DND-41 (cell line): ENCODE results near the gene LHFPL2.

Experiments used
- ATAC-seq: fragments of 200-7000 bp; cut with Tn5 transposase; 3 replicates; pipeline ENCODE4 v1.9.1; 2021; ENCODE audit warnings: low read depth; ENCODE audit not compliant: insufficient read depth
- DNase-seq: peaks from one replicate; pipeline ENCODE4 v3.0.0-alpha.2; 2020
- H2AFZ ChIP-seq: 2 replicates; pipeline ENCODE4 v1.6.0; 2012; ENCODE audit warnings: low read depth, low read length
- H3K27ac ChIP-seq: 2 replicates; pipeline ENCODE4 v1.5.1; 2012; ENCODE audit warnings: low read length, inconsistent platforms
- H3K27me3 ChIP-seq: fragments of 200-600 bp; sonication (generic); 2 replicates; pipeline ENCODE4 v1.6.0; 2012; ENCODE audit warnings: low read length, mild to moderate bottlenecking, inconsistent platforms; ENCODE audit not compliant: insufficient read depth, poor library complexity
- H3K36me3 ChIP-seq: 2 replicates; pipeline ENCODE4 v1.5.1; 2012; ENCODE audit warnings: low read length, inconsistent platforms; ENCODE audit not compliant: insufficient read depth
- H3K4me1 ChIP-seq: 2 replicates; pipeline ENCODE4 v1.5.1; 2012; ENCODE audit warnings: mild to moderate bottlenecking, low read length; ENCODE audit not compliant: insufficient read depth
- H3K4me2 ChIP-seq: 2 replicates; pipeline ENCODE4 v1.6.0; 2012; ENCODE audit warnings: mild to moderate bottlenecking, moderate library complexity, low read length, inconsistent platforms; ENCODE audit not compliant: insufficient read depth
- H3K4me3 ChIP-seq, 2 experiments: fragments of 200-600 bp in 1 of 2; shearing (Covaris generic) in 1 of 2; 2 replicates each; pipeline ENCODE4 v1.5.1; 2012 to 2016; ENCODE audit warnings: inconsistent platforms in 2 of 2, low read length in 2 of 2, mild to moderate bottlenecking in 2 of 2, low read depth in 1 of 2, moderate library complexity in 1 of 2
- H3K79me2 ChIP-seq: 2 replicates; pipeline ENCODE4 v1.6.0; 2012; ENCODE audit warnings: low read length, inconsistent platforms; ENCODE audit not compliant: insufficient read depth
- H3K9ac ChIP-seq: 2 replicates; pipeline ENCODE4 v1.6.0; 2012; ENCODE audit warnings: low read depth, mild to moderate bottlenecking, inconsistent platforms, low read length, moderate library complexity
- H3K9me3 ChIP-seq: 2 replicates; pipeline ENCODE4 v1.5.1; 2012; ENCODE audit warnings: low read length, moderate library complexity, mild to moderate bottlenecking, inconsistent platforms; ENCODE audit not compliant: insufficient read depth, severe bottlenecking
- H4K20me1 ChIP-seq: 2 replicates; pipeline ENCODE4 v1.6.0; 2012; ENCODE audit warnings: low read length; ENCODE audit not compliant: insufficient read depth
- EZH2 ChIP-seq: IDR thresholded peaks from 3 replicates; pipeline ENCODE4 v1.6.1; 2012; ENCODE audit warnings: borderline replicate concordance, low read depth, mild to moderate bottlenecking, moderate library complexity, low read length, inconsistent platforms; ENCODE audit not compliant: severe bottlenecking
- TF ChIP-seq, protein P1 (sequence below): IDR thresholded peaks from 2 replicates; pipeline ENCODE4 v1.5.1; 2012; ENCODE audit warnings: borderline replicate concordance, low read length, moderate library complexity, mild to moderate bottlenecking; ENCODE audit not compliant: poor library complexity, severe bottlenecking; ENCODE audit errors: extremely low read depth

The LHFPL2 gene

DNA sequence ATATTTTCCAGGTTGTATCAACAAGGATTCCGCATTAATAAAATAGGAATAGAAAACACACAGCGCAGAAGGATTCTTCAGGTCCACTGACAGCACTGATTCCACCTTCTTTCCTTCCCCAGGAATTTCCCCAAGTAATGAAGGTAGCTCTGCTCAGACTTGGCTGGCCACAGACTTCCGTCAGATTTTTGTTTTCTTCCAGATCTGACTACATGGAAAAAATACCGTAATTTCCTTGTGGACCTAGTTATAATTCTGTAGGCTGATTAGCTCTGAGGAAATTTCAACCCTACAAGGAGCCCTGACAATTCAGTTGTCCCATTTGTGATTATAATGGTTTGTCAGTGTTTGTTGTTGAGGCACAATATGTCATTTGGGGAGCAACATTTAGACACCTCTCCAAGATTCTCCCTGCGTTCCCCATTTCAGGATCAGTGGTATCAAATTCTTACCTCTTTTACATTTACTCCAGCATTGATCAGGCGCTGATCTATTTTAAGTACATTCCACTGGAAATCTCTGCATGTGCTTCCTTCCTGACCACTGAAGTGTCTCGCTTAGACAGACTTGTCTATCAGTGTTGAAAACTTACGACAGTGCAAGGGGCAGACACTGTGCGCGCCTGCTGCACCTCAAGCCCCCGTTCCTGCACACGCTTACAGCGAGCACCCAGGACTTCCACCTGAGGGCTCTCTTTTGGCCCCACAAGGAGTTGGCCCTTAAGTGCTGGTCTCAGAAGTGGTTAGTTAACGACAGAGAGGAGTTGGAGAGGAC is 94.8 kb downstream of the LHFPL2 start:
- Histone ChIP-seq H3K36me3 (no peaks in the 10 kb centered on the region), H3K4me2 (no peak overlapping the region), H3K27me3 (peaks cover 6% of the 10 kb centered on the region), H3K4me1 (no peaks in the 10 kb centered on the region), H3K4me3 (no peak overlapping the region), H2AFZ (no peak overlapping the region), H4K20me1 (no peaks in the 10 kb centered on the region; the same call in 1 of the 2 replicates), H3K9me3 (no peaks in the 10 kb centered on the region), H3K27ac (no peak overlapping the region), H3K79me2 (no peaks in the 10 kb centered on the region), H3K9ac (no peak overlapping the region)
- DNase-seq (no peak), ATAC-seq (no peak)
- TF ChIP-seq EZH2: no peak
- TF ChIP-seq, protein P1, sequence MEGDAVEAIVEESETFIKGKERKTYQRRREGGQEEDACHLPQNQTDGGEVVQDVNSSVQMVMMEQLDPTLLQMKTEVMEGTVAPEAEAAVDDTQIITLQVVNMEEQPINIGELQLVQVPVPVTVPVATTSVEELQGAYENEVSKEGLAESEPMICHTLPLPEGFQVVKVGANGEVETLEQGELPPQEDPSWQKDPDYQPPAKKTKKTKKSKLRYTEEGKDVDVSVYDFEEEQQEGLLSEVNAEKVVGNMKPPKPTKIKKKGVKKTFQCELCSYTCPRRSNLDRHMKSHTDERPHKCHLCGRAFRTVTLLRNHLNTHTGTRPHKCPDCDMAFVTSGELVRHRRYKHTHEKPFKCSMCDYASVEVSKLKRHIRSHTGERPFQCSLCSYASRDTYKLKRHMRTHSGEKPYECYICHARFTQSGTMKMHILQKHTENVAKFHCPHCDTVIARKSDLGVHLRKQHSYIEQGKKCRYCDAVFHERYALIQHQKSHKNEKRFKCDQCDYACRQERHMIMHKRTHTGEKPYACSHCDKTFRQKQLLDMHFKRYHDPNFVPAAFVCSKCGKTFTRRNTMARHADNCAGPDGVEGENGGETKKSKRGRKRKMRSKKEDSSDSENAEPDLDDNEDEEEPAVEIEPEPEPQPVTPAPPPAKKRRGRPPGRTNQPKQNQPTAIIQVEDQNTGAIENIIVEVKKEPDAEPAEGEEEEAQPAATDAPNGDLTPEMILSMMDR: no peak

DNA sequence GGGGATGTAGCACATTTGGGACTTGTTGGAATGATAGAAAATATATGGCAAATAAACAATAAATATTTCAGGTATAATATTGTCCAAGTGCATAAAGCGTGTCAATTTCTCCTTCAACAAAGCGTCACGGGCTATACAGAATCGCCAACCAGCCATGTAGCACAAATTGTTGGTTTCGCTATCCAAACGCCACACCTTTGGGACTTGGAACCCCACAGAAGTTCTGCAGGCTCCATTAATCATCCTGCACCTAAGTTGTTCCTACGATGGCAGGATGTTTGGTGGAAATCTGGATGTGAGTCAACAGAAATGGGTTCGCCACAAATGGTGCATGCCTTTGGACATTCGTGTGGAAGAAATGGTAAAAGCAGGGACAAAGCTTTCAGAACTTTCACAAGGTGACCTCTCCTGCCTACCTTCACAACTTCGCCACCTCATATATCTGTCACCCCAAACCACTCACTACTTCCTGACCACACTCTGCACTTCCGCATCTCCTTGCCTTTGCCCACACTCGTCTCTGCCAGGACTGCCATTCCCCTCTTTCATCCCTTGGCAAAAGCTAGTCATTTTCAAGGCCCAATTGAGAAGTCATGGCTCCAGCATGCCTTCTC is 95.7 kb downstream of the LHFPL2 start:
- no peaks in the 10 kb centered on the region for H3K4me1 ChIP-seq
- H3K36me3 ChIP-seq: no peaks in the 10 kb centered on the region
- H4K20me1 ChIP-seq: no peaks in the 10 kb centered on the region; the same call in 1 of the 2 replicates
- H3K79me2 ChIP-seq: no peaks in the 10 kb centered on the region
- TF ChIP-seq, protein P1: no peak
- no peak for TF ChIP-seq EZH2
- H3K9me3 ChIP-seq: no peaks in the 10 kb centered on the region
- no peak overlapping the region for H2AFZ ChIP-seq
- H3K27me3 ChIP-seq: peaks cover 4% of the 10 kb centered on the region
- H3K4me3 ChIP-seq: no peak overlapping the region
- no peak overlapping the region for H3K4me2 ChIP-seq
- DNase-seq (no peak), ATAC-seq (no peak)
- H3K9ac ChIP-seq: no peak overlapping the region
- H3K27ac ChIP-seq: no peak overlapping the region

DNA sequence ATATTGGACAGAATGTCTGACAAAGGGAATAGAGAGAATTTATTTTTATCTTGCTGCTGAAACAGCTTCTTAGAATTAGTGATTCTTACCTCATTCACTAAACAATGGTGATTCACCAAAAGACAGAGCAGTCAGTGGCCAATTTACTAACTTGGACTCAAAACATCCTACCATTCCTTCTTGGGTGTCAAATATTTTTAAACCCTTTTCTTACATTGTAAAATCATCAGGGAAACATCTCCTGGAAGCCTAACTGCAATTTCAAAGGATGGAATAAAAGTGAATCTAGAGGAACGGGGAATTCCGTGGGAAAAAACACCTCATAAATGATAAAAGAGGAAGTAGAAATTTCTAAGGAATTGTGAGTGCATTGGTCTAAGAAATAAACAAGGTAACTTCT is 97.7 kb downstream of the LHFPL2 start:
- H2AFZ ChIP-seq: no peak overlapping the region
- DNase-seq: no peak
- ATAC-seq: no peak
- H3K9ac ChIP-seq: no peak overlapping the region
- no peaks in the 10 kb centered on the region for H3K36me3 ChIP-seq
- no peaks in the 10 kb centered on the region for H3K4me1 ChIP-seq
- TF ChIP-seq, protein P1: no peak
- no peak for TF ChIP-seq EZH2
- no peaks in the 10 kb centered on the region for H3K9me3 ChIP-seq
- H3K79me2 ChIP-seq: no peaks in the 10 kb centered on the region
- H3K4me3 ChIP-seq: no peak overlapping the region
- H3K27me3 ChIP-seq: peaks cover 4% of the 10 kb centered on the region
- H4K20me1 ChIP-seq: no peaks in the 10 kb centered on the region
- H3K27ac ChIP-seq: no peak overlapping the region
- no peak overlapping the region for H3K4me2 ChIP-seq
